Suprapubic skin (tissue), 4 donors: ENCODE data around the gene SPATS2L. TPM values are rescaled to one million over a fixed set of nuclear protein-coding genes. Genes with fewer than 3 reads are reported as not detected.

Experiments used
- DNase-seq, 2 donors: peaks; one replicate each; pipeline ENCODE4 v3.0.0-alpha.2; 2019; ENCODE audit warnings: low spot score in 2 of 2
- H3K27ac ChIP-seq: fragments of 200-600 bp; sonication (generic); one replicate; pipeline ENCODE4 v1.5.1; 2019
- H3K27me3 ChIP-seq: fragments of 200-600 bp; sonication (generic); one replicate; pipeline ENCODE4 v1.5.1; 2019
- H3K36me3 ChIP-seq: fragments of 200-600 bp; sonication (generic); one replicate; pipeline ENCODE4 v1.5.1; 2019
- H3K4me1 ChIP-seq: fragments of 200-600 bp; sonication (generic); one replicate; pipeline ENCODE4 v1.5.1; 2019
- H3K4me3 ChIP-seq: fragments of 200-600 bp; sonication (generic); one replicate; pipeline ENCODE4 v1.5.1; 2019; ENCODE audit warnings: mild to moderate bottlenecking
- H3K9me3 ChIP-seq: fragments of 200-600 bp; sonication (generic); one replicate; pipeline ENCODE4 v1.5.1; 2019
- EP300 ChIP-seq: sonication (generic); formaldehyde crosslinking; IDR thresholded peaks from one replicate; pipeline ENCODE4 v1.6.1; 2017; ENCODE audit warnings: antibody characterized with exemption
- POLR2A ChIP-seq, 2 donors: fragments of 450-650 bp; IDR thresholded peaks; one replicate each; pipeline ENCODE4 v1.6.1; 2017; ENCODE audit warnings: antibody characterized with exemption in 2 of 2, mild to moderate bottlenecking in 2 of 2, moderate library complexity in 2 of 2
- POLR2AphosphoS5 ChIP-seq, 3 donors: sonication (generic); formaldehyde crosslinking; IDR thresholded peaks; one replicate each; pipeline ENCODE4 v1.6.1; 2017; ENCODE audit warnings: antibody characterized with exemption in 3 of 3
- WGBS: methylation state at CpG from one replicate; pipeline ENCODE4 v1.1.5; 2018; 5-methylcytosine and 5-hydroxymethylcytosine counted together
- total RNA-seq, 4 donors: library from RNA; depleted of rRNA; stranded (reverse); fragments of >200 nt; gene quantifications; one replicate each; pipeline ENCODE4 v1.1.0, GENCODE V29; 2016
- TF ChIP-seq, protein P1 (sequence below), 2 donors: fragments of 200-600 bp in 1 of 2; fragments of 450-650 bp in 1 of 2; sonication (generic) in 1 of 2; IDR thresholded peaks; one replicate each; pipeline ENCODE4 v1.5.1; 2016 to 2019; ENCODE audit warnings: antibody characterized with exemption in 2 of 2, mild to moderate bottlenecking in 1 of 2, moderate library complexity in 1 of 2

SPATS2L gene
- total RNA-seq, 4 donors from 2014 or later, result 39.9 to 104 (median 57.7) TPM

DNA sequence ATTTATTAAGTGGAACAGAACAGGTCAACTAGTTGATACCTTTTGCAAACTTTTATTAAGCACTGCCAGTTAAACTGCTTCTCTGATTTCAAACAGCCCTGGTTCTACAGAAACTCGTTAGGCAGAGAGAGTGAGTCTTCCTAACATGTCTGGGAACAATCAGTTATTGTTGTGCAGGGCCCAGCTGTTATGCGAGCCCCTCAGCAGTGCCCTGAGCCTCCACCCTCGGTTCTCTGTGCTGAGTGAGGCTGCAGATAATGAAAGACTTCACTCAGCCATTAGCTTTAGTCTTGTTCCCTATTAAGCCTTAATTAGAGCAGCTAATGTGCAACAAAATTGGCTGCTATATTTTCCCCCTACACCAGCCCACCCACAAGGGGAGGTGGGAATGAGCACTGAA, 163.7 kb downstream of the SPATS2L start:
- DNase-seq, result no peak
- TF ChIP-seq POLR2A (IDR thresholded peaks at IDR 0.05) (no peak), POLR2AphosphoS5 (IDR thresholded peaks at IDR 0.05) (no peak), EP300 (no peak)
- TF ChIP-seq, protein P1, sequence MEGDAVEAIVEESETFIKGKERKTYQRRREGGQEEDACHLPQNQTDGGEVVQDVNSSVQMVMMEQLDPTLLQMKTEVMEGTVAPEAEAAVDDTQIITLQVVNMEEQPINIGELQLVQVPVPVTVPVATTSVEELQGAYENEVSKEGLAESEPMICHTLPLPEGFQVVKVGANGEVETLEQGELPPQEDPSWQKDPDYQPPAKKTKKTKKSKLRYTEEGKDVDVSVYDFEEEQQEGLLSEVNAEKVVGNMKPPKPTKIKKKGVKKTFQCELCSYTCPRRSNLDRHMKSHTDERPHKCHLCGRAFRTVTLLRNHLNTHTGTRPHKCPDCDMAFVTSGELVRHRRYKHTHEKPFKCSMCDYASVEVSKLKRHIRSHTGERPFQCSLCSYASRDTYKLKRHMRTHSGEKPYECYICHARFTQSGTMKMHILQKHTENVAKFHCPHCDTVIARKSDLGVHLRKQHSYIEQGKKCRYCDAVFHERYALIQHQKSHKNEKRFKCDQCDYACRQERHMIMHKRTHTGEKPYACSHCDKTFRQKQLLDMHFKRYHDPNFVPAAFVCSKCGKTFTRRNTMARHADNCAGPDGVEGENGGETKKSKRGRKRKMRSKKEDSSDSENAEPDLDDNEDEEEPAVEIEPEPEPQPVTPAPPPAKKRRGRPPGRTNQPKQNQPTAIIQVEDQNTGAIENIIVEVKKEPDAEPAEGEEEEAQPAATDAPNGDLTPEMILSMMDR (IDR thresholded peaks at IDR 0.05), result no peak
- H3K9me3 ChIP-seq, result no peaks in the 10 kb centered on the region
- H3K4me3 ChIP-seq, result no peak overlapping the region
- peaks cover 67% of the 10 kb centered on the region for H3K36me3 ChIP-seq
- no peaks in the 10 kb centered on the region for H3K27me3 ChIP-seq
- peaks cover 5% of the 10 kb centered on the region for H3K4me1 ChIP-seq
- 76% methylated on average over 3 of the region's 3 CpGs for WGBS
- H3K27ac ChIP-seq, result no peak overlapping the region

- WGBS, result 65% methylated on average over 8 of the region's 8 CpGs
- Histone ChIP-seq H3K4me1 (peaks cover 5% of the 10 kb centered on the region), H3K27ac (no peak overlapping the region), H3K27me3 (no peaks in the 10 kb centered on the region), H3K9me3 (no peaks in the 10 kb centered on the region), H3K4me3 (no peak overlapping the region), H3K36me3 (peaks cover 78% of the 10 kb centered on the region)
- DNase-seq, result no peak
- TF ChIP-seq, protein P1 (IDR thresholded peaks at IDR 0.05), result peak; percentile 10 to 14
- TF ChIP-seq POLR2A (IDR thresholded peaks at IDR 0.05), result no peak
- no peak for TF ChIP-seq POLR2AphosphoS5 (IDR thresholded peaks at IDR 0.05)
Measured at GRCh38 chr2:200471324-200471848, 164.9 kb downstream of the SPATS2L start.

DNA sequence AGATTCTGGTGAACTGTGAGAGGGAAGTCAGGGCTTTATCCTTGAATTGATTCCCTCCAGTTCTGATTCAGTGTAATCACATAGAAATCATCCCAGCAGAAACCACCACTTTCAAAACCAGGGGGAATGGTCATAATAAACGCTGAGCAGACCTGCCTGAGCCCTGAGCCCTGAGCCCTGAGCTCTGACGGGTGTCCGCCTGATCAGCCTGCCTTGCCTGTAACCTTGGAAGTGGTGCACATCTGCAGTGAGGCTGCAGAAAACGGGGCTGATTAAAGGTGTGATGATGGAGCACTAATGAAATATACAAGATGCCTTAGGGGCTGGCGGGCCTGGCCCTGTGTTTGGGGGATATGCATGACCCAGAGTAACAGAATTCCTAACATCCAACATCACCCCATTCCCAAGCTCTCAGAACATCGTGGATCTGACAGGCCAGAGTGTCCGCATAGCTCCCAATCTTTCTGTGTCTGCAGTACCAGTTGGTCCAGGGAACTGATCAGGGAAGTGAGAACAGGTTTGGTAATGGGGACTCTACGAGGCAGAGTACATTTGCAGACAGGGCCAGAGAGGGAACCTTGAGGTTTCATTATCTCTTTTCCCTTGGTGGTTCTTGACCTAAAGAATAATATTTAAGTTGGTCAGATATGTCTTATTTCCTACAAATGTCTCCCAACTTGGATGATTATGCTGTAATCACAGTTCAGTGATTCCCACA, 165.6 kb downstream of the SPATS2L start:
- peaks cover 83% of the 10 kb centered on the region for H3K36me3 ChIP-seq
- 90% methylated on average over 7 of the region's 8 CpGs for WGBS

DNA sequence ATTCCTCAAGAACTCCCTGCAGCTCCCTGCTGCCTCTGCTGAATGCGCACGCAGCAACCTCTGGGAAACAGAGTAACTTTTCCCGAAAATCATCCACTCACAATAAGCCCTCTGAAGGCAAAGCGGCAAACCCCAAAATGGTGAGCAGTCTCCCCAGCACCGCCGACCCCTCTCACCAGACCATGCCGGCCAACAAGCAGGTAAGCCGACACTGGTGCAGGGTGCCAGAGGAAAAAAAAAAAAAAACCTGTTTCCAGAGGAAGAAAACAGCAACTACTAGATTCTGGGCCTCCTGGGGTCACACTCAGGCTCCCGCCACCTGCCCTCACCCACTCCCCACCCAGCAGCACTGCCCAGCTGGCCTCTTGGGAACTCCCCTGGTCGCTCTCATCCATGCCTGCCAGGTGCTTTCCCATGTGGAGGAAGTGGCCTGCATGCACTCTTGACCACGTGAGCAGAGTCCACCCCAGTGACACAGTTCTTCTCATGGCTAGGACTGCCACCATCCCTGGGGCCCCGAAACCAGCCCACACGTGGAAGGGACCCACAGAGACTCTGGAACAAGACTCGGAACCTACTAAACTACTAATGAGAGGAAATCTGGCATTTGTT, 166.5 kb downstream of the SPATS2L start:
- TF ChIP-seq, protein P1 (IDR thresholded peaks at IDR 0.05), result no peak
- TF ChIP-seq EP300 (no peak), POLR2AphosphoS5 (IDR thresholded peaks at IDR 0.05) (no peak), POLR2A (IDR thresholded peaks at IDR 0.05) (no peak)
- no peak overlapping the region for H3K4me3 ChIP-seq
- no peaks in the 10 kb centered on the region for H3K9me3 ChIP-seq
- no peaks in the 10 kb centered on the region for H3K27me3 ChIP-seq
- DNase-seq, result no peak
- H3K27ac ChIP-seq, result no peak overlapping the region
- H3K4me1 ChIP-seq, result no peaks in the 10 kb centered on the region
- WGBS, result 93% methylated on average over 14 of the region's 14 CpGs
- peaks cover 80% of the 10 kb centered on the region for H3K36me3 ChIP-seq

More for the DNA sequence above, 165.6 kb downstream of the SPATS2L start:
- H3K27me3 ChIP-seq, result no peaks in the 10 kb centered on the region
- no peak overlapping the region for H3K4me3 ChIP-seq
- H3K4me1 ChIP-seq, result peaks cover 5% of the 10 kb centered on the region
- TF ChIP-seq POLR2A (IDR thresholded peaks at IDR 0.05), result no peak
- TF ChIP-seq POLR2AphosphoS5 (IDR thresholded peaks at IDR 0.05), result no peak
- H3K27ac ChIP-seq, result no peak overlapping the region
- H3K9me3 ChIP-seq, result no peaks in the 10 kb centered on the region
- no peak for DNase-seq

DNA sequence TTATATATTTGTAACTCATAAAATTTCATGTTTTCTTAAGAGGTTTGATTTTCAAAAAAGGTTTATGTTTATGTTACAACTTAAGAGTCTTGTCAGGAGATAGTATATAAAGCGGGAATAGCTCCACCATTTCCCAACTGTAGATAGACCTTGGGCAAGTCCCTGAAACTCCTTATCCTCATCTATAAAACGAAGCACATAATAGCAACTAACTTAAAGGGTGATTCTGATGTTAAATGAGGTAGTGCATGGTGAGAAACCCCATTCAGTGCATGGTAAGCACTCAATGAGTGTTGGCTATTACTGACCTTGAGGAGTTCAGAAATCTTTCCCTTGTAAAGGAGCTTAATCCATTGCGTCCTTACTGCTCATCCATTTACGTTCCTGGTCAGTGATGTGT, 169.3 kb downstream of the SPATS2L start:
- no peak for DNase-seq
- Histone ChIP-seq H3K27me3 (no peaks in the 10 kb centered on the region), H3K4me1 (no peaks in the 10 kb centered on the region), H3K9me3 (no peaks in the 10 kb centered on the region), H3K4me3 (no peak overlapping the region), H3K27ac (no peak overlapping the region), H3K36me3 (peaks cover 75% of the 10 kb centered on the region)
- WGBS, result 97% methylated on average over 4 of the region's 4 CpGs
- TF ChIP-seq POLR2AphosphoS5 (IDR thresholded peaks at IDR 0.05) (no peak), EP300 (no peak)

DNA sequence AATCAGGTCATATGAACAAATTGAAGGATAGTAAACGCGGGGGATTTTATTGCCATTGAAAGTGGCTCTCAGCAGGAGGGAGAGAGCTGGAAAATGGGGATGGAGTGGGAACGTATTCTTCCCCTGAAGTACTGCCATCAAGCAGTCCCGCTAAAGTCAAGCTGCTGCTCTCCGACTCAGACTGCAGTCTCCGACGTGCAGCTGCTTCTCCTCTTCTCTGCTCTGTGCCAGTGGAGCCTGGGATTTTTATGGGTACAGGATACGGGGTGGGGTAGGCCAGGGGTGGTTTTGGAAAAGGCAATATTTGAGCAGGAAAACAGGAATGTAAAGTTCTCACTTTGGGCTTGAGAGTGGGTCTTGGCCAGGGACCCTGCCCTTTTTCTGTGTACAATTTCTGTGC, 170.3 kb downstream of the SPATS2L start:
- H3K9me3 ChIP-seq, result no peaks in the 10 kb centered on the region
- H3K4me1 ChIP-seq, result no peaks in the 10 kb centered on the region
- H3K27me3 ChIP-seq, result no peaks in the 10 kb centered on the region
- H3K36me3 ChIP-seq, result peaks cover 70% of the 10 kb centered on the region
- TF ChIP-seq POLR2A (IDR thresholded peaks at IDR 0.05) (no peak), POLR2AphosphoS5 (IDR thresholded peaks at IDR 0.05) (no peak), EP300 (no peak)
- TF ChIP-seq, protein P1 (IDR thresholded peaks at IDR 0.05), result no peak
- H3K27ac ChIP-seq, result no peak overlapping the region
- DNase-seq, result no peak
- 84% methylated on average over 8 of the region's 8 CpGs for WGBS
- no peak overlapping the region for H3K4me3 ChIP-seq
